K562 (cell line): Measurements from ENCODE around the gene SEMA5A.

Experiments used
- BCL6 ChIP-seq: fragments of 250-450 bp; sonication (Bioruptor Pico); IDR thresholded peaks from 2 replicates; pipeline ENCODE4 v1.4.0; 2020
- CGGBP1 ChIP-seq: fragments of 250-450 bp; sonication (Bioruptor Pico); IDR thresholded peaks from 2 replicates; pipeline ENCODE4 v1.9.0; 2021; ENCODE audit warnings: mild to moderate bottlenecking
- CTCF ChIP-seq, 3 experiments: IDR thresholded peaks in 2 of 3; conservative IDR thresholded peaks in 1 of 3; 2 replicates each; pipeline ENCODE4 v1.5.1; 2011 to 2012; ENCODE audit warnings: low read length in 3 of 3, mild to moderate bottlenecking in 3 of 3, control low read depth in 2 of 3, improper control_type of control experiment in 1 of 3, inconsistent platforms in 1 of 3, low read depth in 1 of 3, mixed read lengths in 1 of 3, moderate library complexity in 1 of 3; ENCODE audit not compliant: insufficient read depth in 2 of 3
- EGR1 ChIP-seq: fragments of 450-650 bp; conservative IDR thresholded peaks from 2 replicates; pipeline ENCODE4 v1.6.1; 2017; ENCODE audit warnings: mild to moderate bottlenecking
- JUN ChIP-seq, 2 experiments: sonication (generic) in 1 of 2; formaldehyde crosslinking in 1 of 2; IDR thresholded peaks; 2 replicates each; pipeline versions ENCODE4 v1.6.1 to v1.8.0; 2012 to 2022; ENCODE audit warnings: borderline replicate concordance in 2 of 2, mild to moderate bottlenecking in 2 of 2, improper control_type of control experiment in 1 of 2, low read depth in 1 of 2, low read length in 1 of 2, missing genetic modification reagents in 1 of 2
- MLLT1 ChIP-seq, 2 experiments: fragments of 450-650 bp; IDR thresholded peaks; 2 replicates each; pipeline ENCODE4 v1.6.1; 2016
- MXI1 ChIP-seq: IDR thresholded peaks from 2 replicates; pipeline ENCODE4 v1.6.1; 2011; ENCODE audit warnings: low read depth, mild to moderate bottlenecking, improper control_type of control experiment, low read length
- OTX1 ChIP-seq: fragments of 450-650 bp; formaldehyde crosslinking; IDR thresholded peaks from 2 replicates; pipeline ENCODE4 v1.4.0; 2022; ENCODE audit warnings: mild to moderate bottlenecking
- PHF8 ChIP-seq: fragments of 200-600 bp; sonication (generic); IDR thresholded peaks from 2 replicates; pipeline ENCODE4 v1.6.1; 2012; ENCODE audit warnings: mixed run types, mild to moderate bottlenecking, inconsistent platforms, low read length, moderate library complexity, borderline replicate concordance
- POLR2A ChIP-seq: fragments of 450-650 bp; conservative IDR thresholded peaks from 2 replicates; pipeline ENCODE4 v1.6.1; 2016
- RBM25 ChIP-seq: fragments of 200-400 bp; formaldehyde crosslinking; IDR thresholded peaks from 2 replicates; pipeline ENCODE4 v1.6.1; 2018; ENCODE audit warnings: low read length, low read depth, moderate library complexity; ENCODE audit not compliant: severe bottlenecking
- TCF3 ChIP-seq: sonication (generic); formaldehyde crosslinking; IDR thresholded peaks from 2 replicates; pipeline ENCODE4 v1.4.0; 2020; ENCODE audit warnings: mild to moderate bottlenecking, missing genetic modification reagents
- ZNF589 ChIP-seq: fragments of 200-800 bp; sonication (Bioruptor generic); IDR thresholded peaks from 2 replicates; pipeline ENCODE4 v1.6.1; 2016; ENCODE audit warnings: low read depth, missing genetic modification characterization, missing compliant biosample characterization

- no peak for TF ChIP-seq ZNF589 (CRISPR knock-in tag)
- no peak for TF ChIP-seq TCF3 (CRISPR knock-in tag)
- no peak for TF ChIP-seq MXI1
- no peak for TF ChIP-seq RBM25
- no peak for TF ChIP-seq POLR2A
- TF ChIP-seq BCL6 = no peak
- no peak for TF ChIP-seq OTX1 (CRISPR knock-in tag)
- TF ChIP-seq EGR1 = no peak
- TF ChIP-seq JUN (IDR thresholded peaks at IDR 0.05; ENCODE audit: borderline replicate concordance, low read depth, low read length) = no peak
- TF ChIP-seq JUN (CRISPR knock-in tag; IDR thresholded peaks at IDR 0.05; ENCODE audit: borderline replicate concordance) = no peak
- TF ChIP-seq MLLT1 (IDR thresholded peaks at IDR 0.05) = no peak
- no peak for TF ChIP-seq CTCF (IDR thresholded peaks at IDR 0.05 in 2 of 3, conservative IDR thresholded peaks at IDR 0.05 in 1 of 3; ENCODE audit: insufficient read depth in 2 of 3, low read depth in 1 of 3, low read length in 3 of 3)
- no peak for TF ChIP-seq PHF8
- no peak for TF ChIP-seq CGGBP1 (CRISPR knock-in tag)
Measured at GRCh38 chr5:9567039-9567438, 21.2 kb upstream of the SEMA5A start.
